Activated B cell treated with CpG ODN at 0.5 μM for 24 hours (primary cell): ENCODE results near the gene ZMYND8. TPM values are rescaled to one million over a fixed set of nuclear protein-coding genes. Genes with fewer than 3 reads are reported as not detected.

ENCODE experiments used
- ATAC-seq: fragments of 200-7000 bp; cut with Tn5 transposase; one replicate; pipeline ENCODE4 v1.10.0; 2021; ENCODE audit warnings: low read depth, mild to moderate bottlenecking, moderate library complexity
- CTCF ChIA-PET: fragments of 350-600 bp; sonication (Branson Sonifier 250); formaldehyde crosslinking; loops from one replicate; lab custom pipeline; 2021; ENCODE audit warnings: antibody characterized with exemption; lab: Charles Lee
- POLR2A ChIA-PET: fragments of 350-600 bp; sonication (Branson Sonifier 250); formaldehyde crosslinking; loops from one replicate; lab custom pipeline; 2021; ENCODE audit warnings: antibody characterized with exemption; lab: Charles Lee
- DNase-seq: peaks from one replicate; pipeline ENCODE4 v3.0.0; 2022
- H3K27ac Mint-ChIP-seq: one replicate; pipeline ENCODE4 v1.8.0; 2020; ENCODE audit warnings: mixed read lengths
- H3K27me3 Mint-ChIP-seq: one replicate; pipeline ENCODE4 v1.8.0; 2021; ENCODE audit warnings: mixed read lengths
- H3K36me3 Mint-ChIP-seq: one replicate; pipeline ENCODE4 v1.8.0; 2021; ENCODE audit warnings: low read depth, mixed read lengths
- H3K4me1 Mint-ChIP-seq: one replicate; pipeline ENCODE4 v1.8.0; 2021; ENCODE audit warnings: mixed read lengths
- H3K4me3 Mint-ChIP-seq: one replicate; pipeline ENCODE4 v1.8.0; 2020; ENCODE audit warnings: mild to moderate bottlenecking, mixed read lengths
- H3K9me3 Mint-ChIP-seq: one replicate; pipeline ENCODE4 v1.8.0; 2020; ENCODE audit warnings: mixed read lengths
- CTCF ChIP-seq: fragments of 200-600 bp; IDR thresholded peaks from one replicate; pipeline ENCODE4 v1.8.0; 2022; ENCODE audit warnings: antibody characterized with exemption, mild to moderate bottlenecking
- intact Hi-C: fragments of 100-400 bp; cut with micrococcal nuclease; formaldehyde crosslinking; loops from one replicate; pipeline ENCODE4 v1.15.1; 2024
- total RNA-seq: library from RNA; stranded (reverse); gene quantifications from 2 replicates; pipeline ENCODE4 v1.2.3, GENCODE V29; 2022

The ZMYND8 gene
- total RNA-seq, 1 donor from 2014 or later, result 42.6 TPM

- POLR2A ChIA-PET, result interaction anchor here (0.6 to 2.5 kb wide), 11 partner anchors 8 to 257 kb away, joined by 3 to 9 read pairs (median 3); partner anchors contain the start of gene NCOA3
- no peaks in the 10 kb centered on the region for H3K36me3 Mint-ChIP-seq
- H3K4me1 Mint-ChIP-seq, result peaks cover 21% of the 10 kb centered on the region
- intact Hi-C loops, result loop anchor here (5.0 kb wide), 1 partner anchor 1924 kb away; the partner anchor contains the start of gene ZNFX1
- ATAC-seq (no peak), DNase-seq (no peak)
- no peak overlapping the region for H3K27ac Mint-ChIP-seq
- CTCF ChIA-PET, result interaction anchor here (0.5 to 11.0 kb wide), 2 partner anchors 30 to 65 kb away, joined by 4 to 84 read pairs; no protein-coding TSS in a partner anchor
- H3K9me3 Mint-ChIP-seq, result no peaks in the 10 kb centered on the region
- H3K4me3 Mint-ChIP-seq, result no peak overlapping the region
- no peak for TF ChIP-seq CTCF
- no peaks in the 10 kb centered on the region for H3K27me3 Mint-ChIP-seq
These were observed 3.2 kb downstream of the ZMYND8 start for GRCh38 chr20:47353239-47353691.

- H3K4me3 Mint-ChIP-seq, result no peak overlapping the region
- H3K4me1 Mint-ChIP-seq, result peaks cover 14% of the 10 kb centered on the region
- no peak overlapping the region for H3K27ac Mint-ChIP-seq
- CTCF ChIA-PET, result interaction anchor here (0.5 to 11.0 kb wide), 3 partner anchors 31 to 311 kb away, joined by 3 to 84 read pairs (median 4); no protein-coding TSS in a partner anchor
- no peak for DNase-seq
- POLR2A ChIA-PET, result interaction anchor here (0.7 to 2.5 kb wide), 11 partner anchors 9 to 99 kb away, joined by 3 to 9 read pairs (median 4); no protein-coding TSS in a partner anchor
- ATAC-seq, result no peak
- no peaks in the 10 kb centered on the region for H3K27me3 Mint-ChIP-seq
- intact Hi-C loops, result loop anchor here (1.0 to 5.0 kb wide), 2 partner anchors 8 to 1925 kb away; partner anchors contain the start of gene ZNFX1
- no peaks in the 10 kb centered on the region for H3K9me3 Mint-ChIP-seq
- H3K36me3 Mint-ChIP-seq, result peaks cover 3% of the 10 kb centered on the region
- TF ChIP-seq CTCF, result no peak
These were observed 3.9 kb downstream of the ZMYND8 start for GRCh38 chr20:47352332-47353238.

GRCh38 chr20:47351643-47352331 is 4.7 kb downstream of the ZMYND8 start:
- H3K4me1 Mint-ChIP-seq, result peaks cover 6% of the 10 kb centered on the region
- no peaks in the 10 kb centered on the region for H3K27me3 Mint-ChIP-seq
- ChIA-PET CTCF (interaction anchor here (1.5 to 11.0 kb wide), 2 partner anchors 32 to 312 kb away, joined by 3 to 84 read pairs; no protein-coding TSS in a partner anchor), POLR2A (interaction anchor here (0.6 to 1.9 kb wide), 6 partner anchors 15 to 98 kb away, joined by 3 to 5 read pairs (median 4); no protein-coding TSS in a partner anchor)
- H3K36me3 Mint-ChIP-seq, result peaks cover 10% of the 10 kb centered on the region
- ATAC-seq (no peak), DNase-seq (no peak)
- no peak for TF ChIP-seq CTCF
- H3K9me3 Mint-ChIP-seq, result no peaks in the 10 kb centered on the region
- intact Hi-C loops, result loop anchor here (1.0 to 5.0 kb wide), 3 partner anchors 9 to 1926 kb away; partner anchors contain the start of gene ZNFX1
- no peak overlapping the region for H3K4me3 Mint-ChIP-seq
- H3K27ac Mint-ChIP-seq, result no peak overlapping the region

- intact Hi-C loops, result loop anchor here (2.0 to 5.0 kb wide), 2 partner anchors 16 to 1926 kb away; partner anchors contain the start of gene ZNFX1
- CTCF ChIA-PET, result interaction anchor here (1.2 to 11.0 kb wide), 4 partner anchors 12 to 313 kb away, joined by 3 to 84 read pairs (median 22); no protein-coding TSS in a partner anchor
- Mint-ChIP-seq H3K4me3 (no peak overlapping the region), H3K27me3 (no peaks in the 10 kb centered on the region), H3K27ac (no peak overlapping the region), H3K36me3 (peaks cover 18% of the 10 kb centered on the region), H3K9me3 (no peaks in the 10 kb centered on the region), H3K4me1 (no peaks in the 10 kb centered on the region)
- no peak for ATAC-seq
- POLR2A ChIA-PET, result interaction anchor here (0.5 to 1.9 kb wide), 9 partner anchors 8 to 69 kb away, joined by 3 to 9 read pairs (median 4); no protein-coding TSS in a partner anchor
- no peak for DNase-seq
- no peak for TF ChIP-seq CTCF
These were observed 5.6 kb downstream of the ZMYND8 start for GRCh38 chr20:47350691-47351545.
